CD14-positive monocyte (primary cell): ENCODE results near the gene METTL25B. TPM values are rescaled to one million over a fixed set of nuclear protein-coding genes. Genes with fewer than 3 reads are reported as not detected.

Experiments
- DNase-seq, 3 donors: peaks; one replicate each; pipeline ENCODE4 v3.0.0-alpha.2; 2011 to 2022
- H2AFZ ChIP-seq: 2 replicates; pipeline ENCODE4 v1.6.0; 2012; ENCODE audit warnings: mild to moderate bottlenecking, low read depth, low read length, inconsistent platforms; ENCODE audit not compliant: insufficient read depth, poor library complexity, severe bottlenecking
- H3K27ac ChIP-seq, 2 donors: 1 replicate in 1 of 2; 2 replicates in 1 of 2; pipeline ENCODE4 v1.5.1; 2012 to 2013; ENCODE audit warnings: low read length in 2 of 2, control low read depth in 1 of 2, inconsistent platforms in 1 of 2, low read depth in 1 of 2, mild to moderate bottlenecking in 1 of 2
- H3K27me3 ChIP-seq, 2 donors: one replicate each; pipeline versions ENCODE4 v1.6.0 to v1.6.1; 2011 to 2013; ENCODE audit warnings: low read length in 2 of 2; ENCODE audit not compliant: control insufficient read depth in 2 of 2, insufficient read depth in 2 of 2
- H3K36me3 ChIP-seq, 2 donors: replicated peaks in 1 of 2; 1 replicate in 1 of 2; 2 replicates in 1 of 2; pipeline versions ENCODE4 v1.5.1 to v1.6.1; 2012 to 2013; ENCODE audit warnings: low read length in 2 of 2, control low read depth in 1 of 2, inconsistent platforms in 1 of 2, mild to moderate bottlenecking in 1 of 2; ENCODE audit not compliant: insufficient read depth in 2 of 2, control insufficient read depth in 1 of 2
- H3K4me1 ChIP-seq, 2 donors: 1 replicate in 1 of 2; 2 replicates in 1 of 2; pipeline versions ENCODE4 v1.5.1 to v1.6.1; 2012 to 2013; ENCODE audit warnings: low read length in 2 of 2, control low read depth in 1 of 2, inconsistent platforms in 1 of 2, mild to moderate bottlenecking in 1 of 2, moderate library complexity in 1 of 2; ENCODE audit not compliant: insufficient read depth in 2 of 2, control insufficient read depth in 1 of 2
- H3K4me2 ChIP-seq: replicated peaks from 2 replicates; pipeline ENCODE3; 2012; ENCODE audit warnings: low read length, moderate library complexity, mild to moderate bottlenecking; ENCODE audit not compliant: poor library complexity, severe bottlenecking; ENCODE audit errors: extremely low read depth
- H3K4me3 ChIP-seq, 3 experiments: fragments of 200-600 bp in 1 of 3; sonication (generic) in 1 of 3; replicated peaks in 1 of 3; 1 replicate in 2 of 3; 2 replicates in 1 of 3; pipeline ENCODE4 v1.5.1; 2011 to 2013; ENCODE audit warnings: low read length in 3 of 3, mild to moderate bottlenecking in 3 of 3, control low read depth in 2 of 3, low read depth in 2 of 3, inconsistent platforms in 1 of 3, moderate library complexity in 1 of 3
- H3K79me2 ChIP-seq: 2 replicates; pipeline ENCODE4 v1.6.0; 2012; ENCODE audit warnings: mild to moderate bottlenecking, control low read depth, inconsistent platforms, low read length, moderate library complexity; ENCODE audit not compliant: insufficient read depth
- H3K9ac ChIP-seq: 2 replicates; pipeline ENCODE4 v1.6.0; 2017; ENCODE audit warnings: low read length, mild to moderate bottlenecking; ENCODE audit not compliant: insufficient read depth, poor library complexity, severe bottlenecking
- H3K9me3 ChIP-seq, 2 donors: replicated peaks in 1 of 2; 1 replicate in 1 of 2; 2 replicates in 1 of 2; pipeline versions ENCODE4 v1.5.1 to v1.6.1; 2012 to 2013; ENCODE audit warnings: low read length in 2 of 2, control low read depth in 1 of 2; ENCODE audit not compliant: control insufficient read depth in 1 of 2, insufficient read depth in 1 of 2
- H4K20me1 ChIP-seq: 2 replicates; pipeline ENCODE4 v1.6.0; 2012; ENCODE audit warnings: mild to moderate bottlenecking, low read length, control low read depth, moderate library complexity; ENCODE audit not compliant: insufficient read depth
- H3K27ac Mint-ChIP-seq, 7 donors: one replicate each; pipeline ENCODE4 v1.8.0; 2020; ENCODE audit warnings: mild to moderate bottlenecking in 7 of 7, mixed read lengths in 7 of 7, moderate library complexity in 6 of 7, inconsistent platforms in 2 of 7
- H3K27me3 Mint-ChIP-seq, 3 donors: one replicate each; pipeline ENCODE4 v1.8.0; 2021 to 2022; ENCODE audit warnings: low read depth in 3 of 3, mild to moderate bottlenecking in 3 of 3, mixed read lengths in 3 of 3, moderate library complexity in 3 of 3, inconsistent platforms in 1 of 3
- H3K36me3 Mint-ChIP-seq, 2 donors: one replicate each; pipeline ENCODE4 v1.8.0; 2020; ENCODE audit warnings: mixed read lengths in 2 of 2, inconsistent platforms in 1 of 2, mild to moderate bottlenecking in 1 of 2
- H3K4me1 Mint-ChIP-seq: one replicate; pipeline ENCODE4 v1.8.0; 2020; ENCODE audit warnings: mild to moderate bottlenecking, mixed read lengths
- H3K4me3 Mint-ChIP-seq, 2 donors: one replicate each; pipeline ENCODE4 v1.8.0; 2020; ENCODE audit warnings: mild to moderate bottlenecking in 2 of 2, mixed read lengths in 2 of 2, moderate library complexity in 1 of 2
- H3K9me3 Mint-ChIP-seq, 7 donors: one replicate each; pipeline ENCODE4 v1.8.0; 2020 to 2022; ENCODE audit warnings: mixed read lengths in 7 of 7, mild to moderate bottlenecking in 6 of 7, moderate library complexity in 6 of 7, inconsistent platforms in 2 of 7
- WGBS: methylation state at CpG from one replicate; pipeline ENCODE4 v1.1.5; 2013; ENCODE audit warnings: missing lambda C conversion rate; ENCODE audit not compliant: insufficient coverage; 5-methylcytosine and 5-hydroxymethylcytosine counted together
- intact Hi-C, 2 donors: fragments of 100-400 bp; cut with micrococcal nuclease; formaldehyde crosslinking; loops; one replicate each; pipeline versions ENCODE4 v1.15.0 to v1.15.1; 2023
- polyA plus RNA-seq, 3 donors: library from polyadenylated mRNA; depleted of rRNA in 1 of 3; unstranded in 2 of 3; stranded (reverse) in 1 of 3; fragments of 300-500 nt in 2 of 3; fragments of >200 nt in 1 of 3; fragmentation: Illumina TruSeq in 2 of 3; gene quantifications; 1 replicate in 2 of 3; 2 replicates in 1 of 3; pipeline ENCODE4 v1.2.3, GENCODE V29; 2012 to 2021
- TF ChIP-seq, protein P1 (sequence below): fragments of 200-600 bp; IDR thresholded peaks from one replicate; pipeline ENCODE4 v1.8.0; 2022; ENCODE audit warnings: antibody characterized with exemption, mild to moderate bottlenecking

Gene METTL25B
- polyA plus RNA-seq, 3 donors = 4.6 to 49.3 (median 4.8) TPM

DNA sequence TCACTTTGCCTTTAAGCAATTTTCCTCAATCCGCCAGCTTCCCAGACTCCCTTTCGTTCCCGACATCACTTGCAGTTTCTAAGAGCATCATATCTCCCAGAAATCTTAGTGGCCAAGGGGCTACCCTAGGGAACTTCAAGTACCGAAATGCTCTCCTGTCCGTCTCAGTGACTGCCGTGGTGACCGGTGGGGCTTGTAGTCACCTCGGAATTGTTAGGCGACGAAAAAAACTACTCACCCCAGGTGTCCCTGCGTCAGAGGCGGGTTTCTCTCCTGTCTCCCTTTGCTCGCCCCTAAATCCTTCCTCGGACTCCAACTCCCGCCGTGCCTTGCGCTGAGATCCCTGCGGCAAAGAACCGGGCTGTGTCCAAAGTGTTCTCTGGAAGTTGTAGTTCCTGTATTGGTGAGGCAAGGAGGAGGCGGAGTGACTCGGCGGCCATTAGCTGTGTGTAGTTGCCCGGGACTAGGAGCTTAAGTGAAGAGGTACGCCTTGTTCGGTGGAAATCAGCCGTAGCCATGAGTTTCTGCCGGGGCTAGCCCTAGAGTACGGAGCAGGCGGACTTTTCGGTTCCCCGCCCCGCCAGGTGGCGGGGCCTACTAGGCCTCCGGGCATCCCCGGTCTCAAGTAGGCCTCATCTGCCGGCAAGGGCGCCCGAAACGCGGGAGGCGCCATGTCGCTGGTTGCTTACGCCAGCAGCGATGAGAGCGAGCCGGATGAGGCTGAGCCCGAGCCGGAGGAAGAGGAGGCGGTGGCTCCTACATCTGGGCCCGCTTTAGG, 39.0 kb downstream of the METTL25B start, which contains the start of gene PRCC:
TSS of gene PRCC (plus strand) at position 435 of the 778 bp plus-strand sequence. CDS start at position 672, 237 bp downstream.
- WGBS = under 1% methylated on average over 45 of the region's 50 CpGs
- Mint-ChIP-seq H3K4me1 (peaks cover 29% of the 10 kb centered on the region), H3K9me3 (peaks cover 0 to 1% (median 0%) of the 10 kb centered on the region in 7 donors), H3K4me3 (no peak within 1 kb of the TSS), H3K27ac (no peak within 1 kb of the TSS), H3K36me3 (peaks cover 14 to 23% of the 10 kb centered on the region in 2 donors), H3K27me3 (peaks cover 0 to 2% (median 0%) of the 10 kb centered on the region in 3 donors)
- H3K36me3 ChIP-seq = peaks cover 11 to 22% of the 10 kb centered on the region in 2 donors
- H3K27me3 ChIP-seq = no peaks in the 10 kb centered on the region
- H3K9me3 ChIP-seq = no peaks in the 10 kb centered on the region
- H3K4me3 ChIP-seq = peak within 1 kb of the TSS; percentile 74 to 95 (median 79)
- intact Hi-C loops = loop anchor here (1.0 to 5.0 kb wide), 4 partner anchors 16 to 39 kb away; partner anchors contain the start of genes HDGF (in 2 of the 2), MRPL24 (in 2 of the 2), ISG20L2 (in 1 of the 2) and METTL25B (in 1 of the 2)
- peak within 1 kb of the TSS; percentile 89 for H2AFZ ChIP-seq
- peak within 1 kb of the TSS; percentile 100 for H3K9ac ChIP-seq
- H4K20me1 ChIP-seq = peaks cover 18% of the 10 kb centered on the region
- H3K4me1 ChIP-seq = peaks cover 31 to 37% of the 10 kb centered on the region in 2 donors
- peaks cover 57% of the 10 kb centered on the region for H3K79me2 ChIP-seq
- H3K4me2 ChIP-seq = peak within 1 kb of the TSS; percentile 95
- peak; percentile 97 to 99 (median 99) for DNase-seq
- peak within 1 kb of the TSS; percentile 93 to 97 for H3K27ac ChIP-seq
- TF ChIP-seq, protein P1, sequence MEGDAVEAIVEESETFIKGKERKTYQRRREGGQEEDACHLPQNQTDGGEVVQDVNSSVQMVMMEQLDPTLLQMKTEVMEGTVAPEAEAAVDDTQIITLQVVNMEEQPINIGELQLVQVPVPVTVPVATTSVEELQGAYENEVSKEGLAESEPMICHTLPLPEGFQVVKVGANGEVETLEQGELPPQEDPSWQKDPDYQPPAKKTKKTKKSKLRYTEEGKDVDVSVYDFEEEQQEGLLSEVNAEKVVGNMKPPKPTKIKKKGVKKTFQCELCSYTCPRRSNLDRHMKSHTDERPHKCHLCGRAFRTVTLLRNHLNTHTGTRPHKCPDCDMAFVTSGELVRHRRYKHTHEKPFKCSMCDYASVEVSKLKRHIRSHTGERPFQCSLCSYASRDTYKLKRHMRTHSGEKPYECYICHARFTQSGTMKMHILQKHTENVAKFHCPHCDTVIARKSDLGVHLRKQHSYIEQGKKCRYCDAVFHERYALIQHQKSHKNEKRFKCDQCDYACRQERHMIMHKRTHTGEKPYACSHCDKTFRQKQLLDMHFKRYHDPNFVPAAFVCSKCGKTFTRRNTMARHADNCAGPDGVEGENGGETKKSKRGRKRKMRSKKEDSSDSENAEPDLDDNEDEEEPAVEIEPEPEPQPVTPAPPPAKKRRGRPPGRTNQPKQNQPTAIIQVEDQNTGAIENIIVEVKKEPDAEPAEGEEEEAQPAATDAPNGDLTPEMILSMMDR = no peak

DNA sequence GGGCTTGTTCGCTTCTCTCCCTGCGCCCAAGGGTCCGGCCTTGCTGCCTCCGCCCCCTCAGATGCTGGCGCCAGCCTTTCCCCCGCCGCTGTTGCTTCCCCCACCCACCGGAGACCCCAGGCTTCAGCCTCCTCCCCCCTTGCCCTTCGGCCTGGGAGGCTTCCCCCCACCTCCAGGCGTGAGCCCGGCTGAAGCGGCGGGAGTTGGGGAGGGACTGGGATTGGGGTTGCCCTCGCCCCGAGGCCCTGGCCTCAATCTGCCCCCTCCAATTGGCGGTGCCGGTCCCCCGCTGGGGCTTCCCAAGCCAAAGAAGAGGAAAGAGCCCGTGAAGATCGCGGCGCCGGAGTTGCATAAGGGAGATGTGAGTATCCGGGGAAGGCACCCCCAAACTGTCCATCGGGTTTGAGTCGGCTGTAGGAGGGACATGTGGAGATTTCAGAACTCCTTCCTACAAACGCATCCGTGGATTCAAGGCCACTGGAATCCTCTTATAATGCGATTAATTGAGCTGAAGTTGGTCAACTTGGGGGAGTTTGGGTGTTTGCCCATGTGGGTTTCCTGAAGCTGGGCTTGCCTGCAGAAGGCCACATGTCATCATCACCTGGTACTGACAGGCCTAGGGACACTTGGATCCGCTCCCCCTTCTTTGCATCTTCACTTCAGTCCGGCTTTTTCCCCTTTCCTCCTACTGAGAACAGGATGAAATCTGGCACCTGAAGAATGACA, 39.8 kb downstream of the METTL25B start:
- H3K36me3 ChIP-seq = peaks cover 11 to 29% of the 10 kb centered on the region in 2 donors
- peaks cover 33% of the 10 kb centered on the region for H3K4me1 Mint-ChIP-seq

More for the DNA sequence above, 39.8 kb downstream of the METTL25B start:
- Histone ChIP-seq H3K4me2 (peak overlapping the region; percentile 95), H3K9ac (peak overlapping the region; percentile 100), H3K27ac (peak overlapping the region; percentile 93 to 97), H3K4me1 (peaks cover 31 to 37% of the 10 kb centered on the region in 2 donors), H3K27me3 (no peaks in the 10 kb centered on the region), H3K4me3 (peak overlapping the region; percentile 70 to 95 (median 79)), H2AFZ (peak overlapping the region; percentile 82), H3K9me3 (no peaks in the 10 kb centered on the region), H4K20me1 (peaks cover 25% of the 10 kb centered on the region), H3K79me2 (peaks cover 64% of the 10 kb centered on the region)
- DNase-seq = peak in 2 of 3 donors; percentile 54 to 83
- peaks cover 0 to 2% (median 0%) of the 10 kb centered on the region in 3 donors for H3K27me3 Mint-ChIP-seq
- peaks cover 20 to 28% of the 10 kb centered on the region in 2 donors for H3K36me3 Mint-ChIP-seq
- intact Hi-C loops = loop anchor here (1.0 to 5.0 kb wide), 4 partner anchors 17 to 40 kb away; partner anchors contain the start of genes HDGF (in 2 of the 2), MRPL24 (in 2 of the 2), ISG20L2 (in 1 of the 2) and METTL25B (in 1 of the 2)
- H3K9me3 Mint-ChIP-seq = no peaks in the 10 kb centered on the region
- 4% methylated on average over 10 of the region's 31 CpGs for WGBS
- no peak overlapping the region for H3K4me3 Mint-ChIP-seq
- TF ChIP-seq, protein P1 = no peak
- H3K27ac Mint-ChIP-seq = no peak overlapping the region
